Subcutaneous abdominal adipose tissue (tissue), 5 donors: ENCODE data around the gene ENTPD8.
"Not testable (repeated sequence)": the region's sequence is repeated elsewhere in the genome, so short reads cannot be mapped to it uniquely, and the experiment has no call there.

Experiments
- H3K27ac ChIP-seq: one replicate; pipeline ENCODE4 v1.7.0; 2013; ENCODE audit warnings: low read depth, mild to moderate bottlenecking, inconsistent platforms, low read length, moderate library complexity
- H3K27me3 ChIP-seq, 5 donors: one replicate each; pipeline ENCODE4 v1.7.0; 2013; ENCODE audit warnings: low read length in 5 of 5, inconsistent platforms in 1 of 5; ENCODE audit not compliant: control insufficient read depth in 5 of 5, insufficient read depth in 4 of 5
- H3K36me3 ChIP-seq, 5 donors: one replicate each; pipeline ENCODE4 v1.7.0; 2013; ENCODE audit warnings: low read length in 5 of 5; ENCODE audit not compliant: control insufficient read depth in 5 of 5, insufficient read depth in 5 of 5
- H3K4me1 ChIP-seq, 5 donors: one replicate each; pipeline ENCODE4 v1.7.0; 2013; ENCODE audit warnings: low read length in 5 of 5, mild to moderate bottlenecking in 3 of 5, moderate library complexity in 1 of 5; ENCODE audit not compliant: control insufficient read depth in 5 of 5, insufficient read depth in 5 of 5
- H3K4me3 ChIP-seq, 5 donors: one replicate each; pipeline ENCODE4 v1.7.0; 2013; ENCODE audit warnings: low read length in 5 of 5, low read depth in 1 of 5
- H3K9ac ChIP-seq, 5 donors: one replicate each; pipeline ENCODE4 v1.7.0; 2013; ENCODE audit warnings: low read length in 5 of 5, mild to moderate bottlenecking in 4 of 5, moderate library complexity in 3 of 5
- H3K9me3 ChIP-seq, 5 donors: one replicate each; pipeline ENCODE4 v1.7.0; 2013; ENCODE audit warnings: low read length in 5 of 5; ENCODE audit not compliant: control insufficient read depth in 5 of 5
- donor health status: healthy.
- donor health status: healthy.
- donor health status: healthy.
- donor health status: healthy.
- donor health status: healthy.

ENTPD8 gene

DNA sequence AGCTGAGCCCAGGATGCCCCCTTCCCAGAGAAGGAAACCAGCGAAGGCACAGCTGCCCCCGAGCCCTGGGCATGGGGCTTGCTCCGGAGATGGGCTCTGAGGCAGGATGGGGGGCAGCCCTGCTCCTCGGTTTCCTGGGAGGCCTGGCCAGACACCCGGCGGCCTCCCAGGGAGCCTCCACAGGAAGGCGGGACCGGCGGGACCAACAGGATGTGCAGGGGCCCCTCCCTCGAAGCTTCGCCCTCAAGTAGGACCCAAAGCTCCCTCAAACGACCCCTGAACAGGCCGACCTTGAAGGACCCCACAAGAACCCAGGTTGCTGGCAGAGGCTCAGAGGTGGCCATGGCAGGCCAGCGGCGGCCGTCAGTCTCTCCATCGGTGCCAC, 29.9 kb downstream of the ENTPD8 start:
- Histone ChIP-seq H3K4me3 (peak overlapping the region in 2 of 5 donors; percentile 16 to 21), H3K9me3 (no peaks in the 10 kb centered on the region), H3K27ac (no peak overlapping the region), H3K27me3 (no peaks in the 10 kb centered on the region), H3K4me1 (peaks cover 0 to 36% (median 30%) of the 10 kb centered on the region in 5 donors), H3K36me3 (no peaks in the 10 kb centered on the region), H3K9ac (no peak overlapping the region)

DNA sequence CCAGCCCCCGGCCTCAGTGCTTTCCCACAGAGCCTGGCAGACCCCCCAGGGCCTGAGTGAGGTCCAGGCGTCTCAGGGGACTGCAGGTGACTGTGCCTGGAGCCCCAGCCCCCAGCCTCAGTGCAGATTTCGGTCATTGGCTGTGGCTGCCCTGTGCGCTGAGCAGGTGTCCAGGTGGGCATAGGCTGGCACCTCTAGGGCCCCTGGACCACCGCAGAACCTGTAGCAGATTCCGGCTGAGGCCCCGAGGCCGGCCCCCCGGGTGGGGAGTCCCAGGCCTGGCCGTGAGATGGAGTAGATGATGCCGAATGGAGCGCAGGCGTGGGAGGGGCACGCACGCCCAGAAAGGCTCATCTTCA, 30.3 kb downstream of the ENTPD8 start:
- Histone ChIP-seq H3K27ac (no peak overlapping the region), H3K9me3 (no peaks in the 10 kb centered on the region), H3K4me1 (peaks cover 0 to 38% (median 31%) of the 10 kb centered on the region in 5 donors), H3K9ac (no peak overlapping the region), H3K4me3 (peak overlapping the region in 2 of 5 donors; percentile 16 to 21), H3K36me3 (no peaks in the 10 kb centered on the region), H3K27me3 (no peaks in the 10 kb centered on the region)

GRCh38 chr9:137410236-137410890, 30.8 kb downstream of the ENTPD8 start:
- not testable (repeated sequence) for H3K4me3 ChIP-seq

DNA sequence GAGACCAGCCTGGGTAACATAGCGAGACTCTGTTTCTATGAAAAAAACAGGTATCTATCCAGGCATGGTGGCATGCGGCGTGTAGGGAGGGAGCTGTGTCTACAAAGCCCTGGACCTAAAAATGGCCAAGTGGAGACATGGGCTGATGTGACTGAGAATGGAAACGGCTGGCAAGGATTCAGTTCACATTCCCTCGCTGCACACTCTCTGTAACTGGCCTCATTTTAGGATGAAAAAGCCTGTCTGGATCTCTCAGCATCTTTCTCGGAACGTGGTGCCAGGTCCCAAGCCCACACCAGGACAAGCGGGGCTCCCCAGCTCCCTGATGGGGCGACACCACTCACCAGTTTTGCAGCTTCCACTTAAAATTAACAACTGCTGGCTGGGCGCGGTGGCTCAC, 31.6 kb downstream of the ENTPD8 start:
- Histone ChIP-seq H3K27ac (no peak overlapping the region), H3K9me3 (no peaks in the 10 kb centered on the region), H3K4me1 (peaks cover 0 to 41% (median 31%) of the 10 kb centered on the region in 5 donors), H3K36me3 (no peaks in the 10 kb centered on the region), H3K27me3 (no peaks in the 10 kb centered on the region), H3K4me3 (no peak overlapping the region), H3K9ac (no peak overlapping the region)

More at GRCh38 chr9:137410236-137410890, 30.8 kb downstream of the ENTPD8 start:
- H3K9ac ChIP-seq, H3K27ac ChIP-seq, H3K27me3 ChIP-seq, H3K9me3 ChIP-seq, H3K36me3 ChIP-seq: not testable (repeated sequence)
- H3K4me1 ChIP-seq = peaks cover 0 to 41% (median 31%) of the 10 kb centered on the region in 5 donors

- Histone ChIP-seq H3K4me1 (peaks cover 0 to 41% (median 29%) of the 10 kb centered on the region in 5 donors), H3K27ac (no peak overlapping the region), H3K4me3 (no peak overlapping the region), H3K9ac (no peak overlapping the region), H3K9me3 (no peaks in the 10 kb centered on the region), H3K27me3 (no peaks in the 10 kb centered on the region), H3K36me3 (no peaks in the 10 kb centered on the region)
Observed at GRCh38 chr9:137408651-137409405, 32.3 kb downstream of the ENTPD8 start.

- peak overlapping the region; percentile 23 for H3K27ac ChIP-seq
- H3K36me3 ChIP-seq = no peaks in the 10 kb centered on the region
- peak overlapping the region in 4 of 5 donors; percentile 20 to 75 (median 42) for H3K9ac ChIP-seq
- H3K9me3 ChIP-seq = no peaks in the 10 kb centered on the region
- no peaks in the 10 kb centered on the region for H3K27me3 ChIP-seq
- H3K4me3 ChIP-seq = peak overlapping the region in 4 of 5 donors; percentile 47 to 64 (median 54)
- peaks cover 0 to 41% (median 29%) of the 10 kb centered on the region in 5 donors for H3K4me1 ChIP-seq
Observed at GRCh38 chr9:137407590-137408300, 33.4 kb downstream of the ENTPD8 start.

- Histone ChIP-seq H3K27ac (peak overlapping the region; percentile 23), H3K4me1 (peaks cover 0 to 36% (median 25%) of the 10 kb centered on the region in 5 donors), H3K27me3 (no peaks in the 10 kb centered on the region), H3K9me3 (no peaks in the 10 kb centered on the region), H3K9ac (peak overlapping the region in 4 of 5 donors; percentile 20 to 75 (median 42)), H3K36me3 (no peaks in the 10 kb centered on the region), H3K4me3 (peak overlapping the region in 4 of 5 donors; percentile 47 to 64 (median 54))
Observed at GRCh38 chr9:137406876-137407589, 34.1 kb downstream of the ENTPD8 start.

GRCh38 chr9:137406085-137406760, 34.9 kb downstream of the ENTPD8 start:
- Histone ChIP-seq H3K9ac (no peak overlapping the region), H3K36me3 (no peaks in the 10 kb centered on the region), H3K27me3 (no peaks in the 10 kb centered on the region), H3K9me3 (no peaks in the 10 kb centered on the region), H3K4me1 (peaks cover 0 to 30% (median 20%) of the 10 kb centered on the region in 5 donors), H3K4me3 (peak overlapping the region in 4 of 5 donors; percentile 44 to 64 (median 50)), H3K27ac (no peak overlapping the region)

- Histone ChIP-seq H3K36me3 (no peaks in the 10 kb centered on the region), H3K4me1 (peaks cover 0 to 24% (median 14%) of the 10 kb centered on the region in 5 donors), H3K9me3 (no peaks in the 10 kb centered on the region), H3K27ac (no peak overlapping the region), H3K9ac (no peak overlapping the region), H3K27me3 (no peaks in the 10 kb centered on the region), H3K4me3 (no peak overlapping the region)
Observed at GRCh38 chr9:137405677-137406081, 35.5 kb downstream of the ENTPD8 start.
